ENCODE measurements around the gene HSP90AB1.

The HSP90AB1 gene

DNA sequence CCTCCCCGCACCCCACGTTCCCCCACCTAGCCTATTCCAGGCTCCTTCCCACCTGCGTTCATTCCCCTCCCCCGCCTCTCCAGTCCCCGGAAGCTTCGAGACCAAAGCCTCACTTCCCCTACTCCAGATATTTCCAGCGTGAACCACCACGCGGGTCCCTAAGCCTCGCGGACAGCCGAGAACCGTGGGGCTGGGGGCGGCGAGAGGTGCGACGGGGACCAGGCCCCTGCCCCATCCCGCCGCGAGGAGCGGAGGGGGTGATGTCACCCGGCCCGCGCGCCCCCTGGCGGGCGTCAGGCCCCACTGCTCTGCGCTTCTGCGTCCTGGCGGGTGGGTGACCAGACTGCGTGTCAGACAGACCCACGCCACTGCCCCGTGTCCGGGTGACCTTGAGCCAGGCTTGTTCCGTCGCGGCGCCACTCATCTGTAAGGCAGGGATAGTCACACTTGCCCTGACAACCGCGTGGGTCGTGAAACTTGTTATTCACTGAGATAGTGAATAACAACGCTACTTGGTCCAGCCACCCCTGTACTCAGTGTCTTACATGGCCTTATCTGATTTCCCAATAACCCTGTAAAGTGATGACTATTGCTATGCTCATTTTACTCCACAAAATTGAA lies 9.0 kb upstream of the HSP90AB1 start:
- POLR2A ChIA-PET = interaction anchor here (0.7 to 4.9 kb wide), 5 partner anchors 9 to 106 kb away, joined by 3 to 74 read pairs (median 3); partner anchors contain the start of genes HSP90AB1 and SLC29A1

DNA sequence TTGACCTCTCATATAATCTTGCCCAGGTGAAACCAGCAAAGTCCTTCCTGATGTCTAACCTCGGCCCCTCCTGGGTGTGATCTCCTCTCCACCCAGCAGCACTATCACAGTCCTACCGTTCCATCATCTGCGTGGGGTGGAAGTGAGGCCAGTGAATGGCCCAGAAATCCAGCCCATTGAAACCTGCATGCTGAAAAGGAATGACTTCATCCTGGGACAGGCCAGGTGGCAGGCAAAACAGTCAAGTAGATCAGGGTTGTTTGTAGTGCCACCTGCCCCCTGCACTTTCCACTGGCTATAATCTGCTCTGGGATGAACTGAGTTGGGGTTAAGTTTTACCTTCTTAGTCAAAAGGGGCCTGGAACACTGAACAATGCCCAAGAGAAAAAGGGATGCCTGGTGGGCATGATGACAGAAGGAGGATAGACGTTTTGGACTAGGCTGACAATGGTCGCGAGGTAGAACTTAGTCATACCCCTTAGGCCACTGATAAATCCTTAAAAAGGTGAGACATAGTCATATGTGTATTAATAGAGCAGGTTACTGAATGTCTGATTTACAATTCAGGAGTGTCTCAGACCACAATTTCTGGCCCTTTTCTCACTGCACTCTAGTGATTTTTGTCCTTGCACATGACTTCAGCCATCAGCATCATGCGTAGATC lies 8.1 kb upstream of the HSP90AB1 start:
- TF ChIP-seq, protein P1, sequence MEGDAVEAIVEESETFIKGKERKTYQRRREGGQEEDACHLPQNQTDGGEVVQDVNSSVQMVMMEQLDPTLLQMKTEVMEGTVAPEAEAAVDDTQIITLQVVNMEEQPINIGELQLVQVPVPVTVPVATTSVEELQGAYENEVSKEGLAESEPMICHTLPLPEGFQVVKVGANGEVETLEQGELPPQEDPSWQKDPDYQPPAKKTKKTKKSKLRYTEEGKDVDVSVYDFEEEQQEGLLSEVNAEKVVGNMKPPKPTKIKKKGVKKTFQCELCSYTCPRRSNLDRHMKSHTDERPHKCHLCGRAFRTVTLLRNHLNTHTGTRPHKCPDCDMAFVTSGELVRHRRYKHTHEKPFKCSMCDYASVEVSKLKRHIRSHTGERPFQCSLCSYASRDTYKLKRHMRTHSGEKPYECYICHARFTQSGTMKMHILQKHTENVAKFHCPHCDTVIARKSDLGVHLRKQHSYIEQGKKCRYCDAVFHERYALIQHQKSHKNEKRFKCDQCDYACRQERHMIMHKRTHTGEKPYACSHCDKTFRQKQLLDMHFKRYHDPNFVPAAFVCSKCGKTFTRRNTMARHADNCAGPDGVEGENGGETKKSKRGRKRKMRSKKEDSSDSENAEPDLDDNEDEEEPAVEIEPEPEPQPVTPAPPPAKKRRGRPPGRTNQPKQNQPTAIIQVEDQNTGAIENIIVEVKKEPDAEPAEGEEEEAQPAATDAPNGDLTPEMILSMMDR (IDR thresholded peaks at IDR 0.05; ENCODE audit: insufficient read depth, low read length, missing control alignments) = no peak
- no peak for DNase-seq (ENCODE audit: low read depth, low spot score)
- ChIA-PET CTCF (interaction anchor here (0.6 to 6.6 kb wide), 9 partner anchors 7 to 141 kb away, joined by 3 to 175 read pairs (median 7); partner anchors contain the start of genes HSP90AB1, SLC29A1 and SLC35B2), POLR2A (no interaction called here)
- H3K4me3 ChIP-seq (ENCODE audit: low read depth, low read length) = no peak overlapping the region

More for the DNA sequence above, 9.0 kb upstream of the HSP90AB1 start:
- H3K4me3 ChIP-seq (ENCODE audit: low read depth, low read length) = peak overlapping the region; percentile 67
- DNase-seq (ENCODE audit: low read depth, low spot score) = no peak
- CTCF ChIA-PET = interaction anchor here (0.6 to 6.6 kb wide), 29 partner anchors 8 to 629 kb away, joined by 3 to 175 read pairs (median 4); partner anchors contain the start of genes HSP90AB1, SLC29A1 and SLC35B2
- TF ChIP-seq, protein P1 (IDR thresholded peaks at IDR 0.05; ENCODE audit: insufficient read depth, low read length, missing control alignments) = peak; percentile 99

DNA sequence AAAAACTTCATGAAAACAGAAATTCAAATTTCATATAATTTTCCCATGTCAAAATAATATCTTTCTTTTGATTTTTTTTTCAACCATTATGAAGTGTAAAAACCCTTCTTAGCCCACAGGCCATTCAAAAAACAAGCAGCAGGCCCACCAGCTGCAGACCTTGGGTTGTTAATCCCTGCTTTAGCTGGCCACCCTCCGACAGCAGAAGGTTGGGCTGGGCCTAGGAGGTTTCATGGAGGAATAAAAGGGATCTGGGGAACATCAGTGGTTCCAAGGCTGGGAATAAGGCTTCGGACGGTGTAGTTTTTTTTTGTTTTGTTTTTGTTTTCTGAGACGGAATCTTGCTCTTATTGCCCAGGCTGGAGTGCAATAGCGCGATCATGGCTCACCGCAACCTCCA lies 3.6 kb upstream of the HSP90AB1 start:
- ChIA-PET POLR2A (no interaction called here), CTCF (interaction anchor here (1.0 to 8.1 kb wide), 5 partner anchors 7 to 70 kb away, joined by 3 to 135 read pairs (median 7); partner anchors contain the start of gene AARS2)
- no peak for DNase-seq (ENCODE audit: low read depth, low spot score)
- no peak overlapping the region for H3K4me3 ChIP-seq (ENCODE audit: low read depth, low read length)
- TF ChIP-seq, protein P1 (IDR thresholded peaks at IDR 0.05; ENCODE audit: insufficient read depth, low read length, missing control alignments) = no peak

DNA sequence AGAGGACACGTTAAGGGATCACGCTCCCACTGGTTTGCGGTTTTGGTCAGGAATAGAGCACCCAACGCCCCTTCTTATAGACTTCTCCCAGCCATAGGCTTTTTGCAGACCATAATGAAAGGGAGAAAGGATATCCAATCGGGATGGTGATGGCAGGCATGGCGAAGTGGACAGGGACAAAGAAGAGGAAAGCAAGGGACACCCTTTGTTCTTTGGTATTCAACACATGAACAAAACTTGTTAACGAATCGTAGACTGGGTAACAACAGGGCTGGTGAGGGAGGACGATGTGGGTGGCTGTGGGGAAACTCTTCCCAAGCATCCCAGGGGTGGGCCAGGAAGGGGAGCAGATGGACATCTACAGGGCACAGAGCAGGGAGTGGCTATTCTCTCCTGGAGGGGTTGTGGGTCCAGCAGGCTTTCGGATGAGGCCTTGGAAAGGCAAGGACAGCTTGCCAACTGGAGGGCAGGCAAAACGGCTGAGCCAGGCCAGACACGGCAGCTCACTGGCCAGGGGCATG lies 1.4 kb upstream of the HSP90AB1 start:
- H3K4me3 ChIP-seq (ENCODE audit: low read depth, low read length) = peak overlapping the region; percentile 99
- ChIA-PET POLR2A (interaction anchor here (1.0 to 4.4 kb wide), 4 partner anchors 8 to 22 kb away, joined by 3 to 109 read pairs (median 38); partner anchors contain the start of genes SLC29A1 and SLC35B2), CTCF (interaction anchor here (0.6 to 8.1 kb wide), 9 partner anchors 9 to 145 kb away, joined by 3 to 135 read pairs (median 3); partner anchors contain the start of gene SLC35B2)
- DNase-seq (ENCODE audit: low read depth, low spot score) = no peak
- TF ChIP-seq, protein P1 (IDR thresholded peaks at IDR 0.05; ENCODE audit: insufficient read depth, low read length, missing control alignments) = no peak

DNA sequence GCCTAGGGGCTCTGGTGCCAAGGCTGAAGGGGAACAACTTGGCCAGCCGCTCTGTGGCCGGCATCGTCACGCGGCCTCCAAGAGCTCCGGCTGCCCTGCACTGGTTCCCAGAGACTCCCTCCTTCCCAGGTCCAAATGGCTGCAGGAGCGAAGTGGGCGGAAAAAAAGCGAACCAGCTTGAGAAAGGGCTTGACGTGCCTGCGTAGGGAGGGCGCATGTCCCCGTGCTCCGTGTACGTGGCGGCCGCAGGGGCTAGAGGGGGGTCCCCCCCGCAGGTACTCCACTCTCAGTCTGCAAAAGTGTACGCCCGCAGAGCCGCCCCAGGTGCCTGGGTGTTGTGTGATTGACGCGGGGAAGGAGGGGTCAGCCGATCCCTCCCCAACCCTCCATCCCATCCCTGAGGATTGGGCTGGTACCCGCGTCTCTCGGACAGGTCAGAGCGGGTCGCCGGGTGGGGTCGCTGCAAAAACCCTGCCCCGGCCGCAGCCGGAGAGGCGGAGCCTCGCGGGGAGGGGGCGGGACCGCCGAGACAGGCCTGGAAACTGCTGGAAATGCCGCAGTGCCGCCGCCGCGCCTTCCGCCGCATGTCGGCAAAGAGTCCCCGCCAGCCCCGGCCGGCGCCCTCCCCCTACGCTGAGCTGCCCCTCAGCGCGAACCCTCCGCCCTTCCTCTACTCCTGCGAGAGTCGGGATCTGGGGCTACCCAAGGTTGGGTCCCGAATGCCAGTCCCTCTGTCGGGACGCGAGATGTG lies 814 bp upstream of the HSP90AB1 start:
- no peak for DNase-seq (ENCODE audit: low read depth, low spot score)
- TF ChIP-seq, protein P1 (IDR thresholded peaks at IDR 0.05; ENCODE audit: insufficient read depth, low read length, missing control alignments) = peak; percentile 42
- H3K4me3 ChIP-seq (ENCODE audit: low read depth, low read length) = peak overlapping the region; percentile 99
- ChIA-PET POLR2A (interaction anchor here (0.5 to 4.4 kb wide), 15 partner anchors 8 to 617 kb away, joined by 3 to 109 read pairs (median 6); partner anchors contain the start of genes GTPBP2, SLC29A1 and SLC35B2), CTCF (interaction anchor here (0.8 to 8.1 kb wide), 8 partner anchors 9 to 73 kb away, joined by 3 to 135 read pairs (median 6); partner anchors contain the start of genes SLC29A1 and SLC35B2)

All from AG04449 (cell line).